IMR-90 (cell line): ENCODE results near the gene CARS2.

ENCODE experiments used
- CTCF ChIP-seq: conservative IDR thresholded peaks from 2 replicates; pipeline ENCODE4 v1.5.1; 2012; ENCODE audit warnings: mild to moderate bottlenecking, low read depth, low read length, improper control_type of control experiment
- MXI1 ChIP-seq: IDR thresholded peaks from 2 replicates; pipeline ENCODE4 v1.6.1; 2012; ENCODE audit warnings: low read depth, mild to moderate bottlenecking, low read length, moderate library complexity, borderline replicate concordance

GRCh38 chr13:110663491-110663890, 42.4 kb downstream of the CARS2 start:
- TF ChIP-seq CTCF (no peak), MXI1 (no peak)
